ENCODE results near the gene TMEM200B. TPM values are rescaled to one million over a fixed set of nuclear protein-coding genes. Genes with fewer than 3 reads are reported as not detected.
"Not testable (repeated sequence)": the region's sequence is repeated elsewhere in the genome, so short reads cannot be mapped to it uniquely, and the experiment has no call there.

TMEM200B gene
- total RNA-seq, 1 donor: 14.2 TPM

GRCh38 chr1:29096231-29096886 lies 27.3 kb downstream of the TMEM200B start:
- no peak for TF ChIP-seq CTCF (IDR thresholded peaks at IDR 0.05; ENCODE audit: insufficient read depth, low read depth, low read length)
- DNase-seq (ENCODE audit: low read depth): no peak
- H3K4me3 ChIP-seq (ENCODE audit: low read depth, low read length): no peak overlapping the region

DNA sequence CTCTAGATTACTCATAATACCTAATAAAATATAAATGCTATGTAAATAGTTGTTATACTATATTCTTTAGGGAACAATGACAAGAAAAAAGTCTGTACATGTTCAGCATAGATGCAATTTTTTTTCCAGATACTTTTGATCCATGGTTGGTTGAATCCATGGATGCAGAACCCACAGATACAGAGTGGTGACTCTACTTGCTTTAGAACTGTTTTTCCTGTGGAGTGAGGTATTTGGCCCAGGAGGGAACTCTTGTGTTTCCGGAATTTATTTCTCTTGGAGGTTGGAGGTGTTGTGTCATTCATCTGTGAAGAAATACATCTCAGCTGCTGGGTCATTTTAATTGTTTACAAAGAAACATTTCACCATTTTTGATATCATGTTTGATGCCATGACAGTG lies 28.7 kb downstream of the TMEM200B start:
- no peak for DNase-seq (ENCODE audit: low read depth)
- no peak overlapping the region for H3K4me3 ChIP-seq (ENCODE audit: low read depth, low read length)
- no peak for TF ChIP-seq CTCF (IDR thresholded peaks at IDR 0.05; ENCODE audit: insufficient read depth, low read depth, low read length)

GRCh38 chr1:29094433-29094832 lies 29.3 kb downstream of the TMEM200B start:
- no peak overlapping the region for H3K4me3 ChIP-seq (ENCODE audit: low read depth, low read length)

GRCh38 chr1:29092704-29093103 lies 31.0 kb downstream of the TMEM200B start:
- not testable (repeated sequence) for DNase-seq (ENCODE audit: low read depth); H3K4me3 ChIP-seq (ENCODE audit: low read depth, low read length)

More at GRCh38 chr1:29094433-29094832, 29.3 kb downstream of the TMEM200B start:
- no peak for TF ChIP-seq CTCF (IDR thresholded peaks at IDR 0.05; ENCODE audit: insufficient read depth, low read depth, low read length)
- DNase-seq (ENCODE audit: low read depth): no peak

GRCh38 chr1:29090937-29091618 lies 32.6 kb downstream of the TMEM200B start:
- DNase-seq (ENCODE audit: low read depth): no peak
- TF ChIP-seq CTCF (IDR thresholded peaks at IDR 0.05; ENCODE audit: insufficient read depth, low read depth, low read length): no peak
- no peak overlapping the region for H3K4me3 ChIP-seq (ENCODE audit: low read depth, low read length)

DNA sequence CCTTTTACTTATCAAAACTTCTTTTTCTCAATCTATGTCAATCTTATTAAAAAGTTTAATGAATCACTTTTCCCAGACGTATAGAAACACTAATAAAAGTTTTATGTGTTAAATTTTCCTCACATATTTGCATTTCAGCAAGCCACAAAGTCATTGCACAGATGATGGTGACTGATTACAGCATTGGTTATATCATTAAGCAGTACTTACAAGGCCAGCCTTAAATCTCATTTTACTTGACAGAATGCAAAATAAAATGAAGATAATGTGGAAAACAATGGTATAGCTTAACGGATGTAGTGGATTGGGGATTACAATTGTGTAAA lies 39.5 kb downstream of the TMEM200B start:
- no peak overlapping the region for H3K4me3 ChIP-seq (ENCODE audit: low read depth, low read length)
- DNase-seq (ENCODE audit: low read depth): peak; percentile 40
- TF ChIP-seq CTCF (IDR thresholded peaks at IDR 0.05; ENCODE audit: insufficient read depth, low read depth, low read length): no peak

- no peak for TF ChIP-seq CTCF (IDR thresholded peaks at IDR 0.05; ENCODE audit: insufficient read depth, low read depth, low read length)
- DNase-seq (ENCODE audit: low read depth): peak; percentile 79
Observed at GRCh38 chr1:29083317-29084195, 40.1 kb downstream of the TMEM200B start.

More at GRCh38 chr1:29083317-29084195, 40.1 kb downstream of the TMEM200B start:
- H3K4me3 ChIP-seq (ENCODE audit: low read depth, low read length): no peak overlapping the region
